GM23248 (cell line): Measurements from ENCODE around the gene TRPM7. TPM values are rescaled to one million over a fixed set of nuclear protein-coding genes. Genes with fewer than 3 reads are reported as not detected.
"Not testable (repeated sequence)": the region's sequence is repeated elsewhere in the genome, so short reads cannot be mapped to it uniquely, and the experiment has no call there.

Experiments used
- DNase-seq: peaks from one replicate; pipeline ENCODE4 v3.0.0-alpha.2; 2015
- H2AFZ ChIP-seq: fragments of 200-600 bp; sonication (generic); 2 replicates; pipeline ENCODE4 v1.6.1; 2016; ENCODE audit warnings: antibody characterized with exemption
- H3F3A ChIP-seq: fragments of 200-600 bp; sonication (generic); 2 replicates; pipeline ENCODE4 v1.6.1; 2016; ENCODE audit warnings: mild to moderate bottlenecking, antibody characterized with exemption, mixed run types; ENCODE audit not compliant: insufficient read depth
- H3K27ac ChIP-seq: fragments of 200-600 bp; sonication (generic); 2 replicates; pipeline ENCODE4 v1.5.1; 2016; ENCODE audit warnings: mild to moderate bottlenecking
- H3K27me3 ChIP-seq: fragments of 200-600 bp; sonication (generic); replicated peaks from 2 replicates; pipeline ENCODE4 v1.6.1; 2016; ENCODE audit warnings: mild to moderate bottlenecking; ENCODE audit not compliant: insufficient read depth
- H3K36me3 ChIP-seq: fragments of 200-600 bp; sonication (generic); 2 replicates; pipeline ENCODE4 v1.6.1; 2016; ENCODE audit warnings: low read depth, mild to moderate bottlenecking
- H3K4me1 ChIP-seq: fragments of 200-600 bp; sonication (generic); 2 replicates; pipeline ENCODE4 v1.6.1; 2016; ENCODE audit warnings: mild to moderate bottlenecking; ENCODE audit not compliant: insufficient read depth
- H3K4me2 ChIP-seq: fragments of 200-600 bp; sonication (generic); one replicate; pipeline ENCODE4 v1.6.1; 2016; ENCODE audit warnings: mild to moderate bottlenecking; ENCODE audit not compliant: unreplicated experiment
- H3K4me3 ChIP-seq: fragments of 200-600 bp; sonication (generic); 2 replicates; pipeline ENCODE4 v1.5.1; 2016; ENCODE audit warnings: mild to moderate bottlenecking
- H3K79me2 ChIP-seq: fragments of 200-600 bp; sonication (generic); 2 replicates; pipeline ENCODE4 v1.6.1; 2016; ENCODE audit warnings: mild to moderate bottlenecking; ENCODE audit not compliant: insufficient read depth
- H3K9ac ChIP-seq: fragments of 200-600 bp; sonication (generic); 2 replicates; pipeline ENCODE4 v1.6.1; 2016; ENCODE audit warnings: mild to moderate bottlenecking
- H3K9me2 ChIP-seq: fragments of 200-600 bp; sonication (generic); 2 replicates; pipeline ENCODE4 v1.6.1; 2016; ENCODE audit warnings: mixed run types, mild to moderate bottlenecking, moderate library complexity; ENCODE audit not compliant: insufficient read depth
- H3K9me3 ChIP-seq: fragments of 200-600 bp; sonication (generic); one replicate; pipeline ENCODE4 v1.6.1; 2017; ENCODE audit warnings: low read depth
- H4K20me1 ChIP-seq: fragments of 200-600 bp; sonication (generic); 2 replicates; pipeline ENCODE4 v1.6.0; 2016; ENCODE audit not compliant: insufficient read depth
- EZH2 ChIP-seq: fragments of 200-600 bp; sonication (generic); IDR thresholded peaks from 2 replicates; pipeline ENCODE4 v1.6.1; 2018; ENCODE audit warnings: antibody characterized with exemption, mild to moderate bottlenecking; ENCODE audit not compliant: insufficient read depth, poor library complexity, severe bottlenecking
- EZH2phosphoT487 ChIP-seq: fragments of 200-600 bp; sonication (generic); IDR thresholded peaks from 2 replicates; pipeline ENCODE4 v1.6.1; 2018; ENCODE audit warnings: antibody characterized with exemption, moderate library complexity, mild to moderate bottlenecking, low read depth; ENCODE audit not compliant: insufficient read depth
- WGBS, 2 experiments: methylation state at CpG; one replicate each; pipeline ENCODE4 v1.1.6; 2015 to 2017; ENCODE audit warnings: low lambda C conversion rate in 2 of 2, low coverage in 1 of 2; ENCODE audit errors: missing lambda C conversion rate in 2 of 2; 5-methylcytosine and 5-hydroxymethylcytosine counted together
- in situ Hi-C: fragments of 300-500 bp; cut with MboI; formaldehyde crosslinking; loops from 2 replicates; pipeline ENCODE4 v1.15.0; 2020
- polyA plus RNA-seq: library from polyadenylated mRNA; unstranded; fragments of >200 nt; fragmentation: Nextera tagmentation; extraction: Ambion mirVana; gene quantifications from 2 replicates; pipeline ENCODE4 v1.2.1, GENCODE V29; 2016
- total RNA-seq: library from RNA; depleted of rRNA; stranded (reverse); fragments of >200 nt; shearing (Covaris generic); gene quantifications from 2 replicates; pipeline ENCODE4 v1.2.3, GENCODE V29; 2014

TRPM7 gene
- total and polyA plus RNA-seq, 2 experiments from 2014 or later: 15.5 to 38.4 TPM

- in situ Hi-C loops: no loop called here
- peak; percentile 37 for DNase-seq
- no peaks in the 10 kb centered on the region for H4K20me1 ChIP-seq
- no peak overlapping the region for H3K9ac ChIP-seq
- no peak overlapping the region for H3K4me3 ChIP-seq
- no peaks in the 10 kb centered on the region for H3K9me2 ChIP-seq
- no peaks in the 10 kb centered on the region for H3K9me3 ChIP-seq
- peaks cover 9% of the 10 kb centered on the region; the same call in 1 of the 2 replicates for H3F3A ChIP-seq
- no peaks in the 10 kb centered on the region for H3K27me3 ChIP-seq
- WGBS, 2 experiments: 96 to 98% methylated on average over 1 of the region's 1 CpG
- H3K4me2 ChIP-seq: no peak overlapping the region
- no peaks in the 10 kb centered on the region for H3K79me2 ChIP-seq
- H3K36me3 ChIP-seq: peaks cover 15% of the 10 kb centered on the region; the same call in 1 of the 2 replicates
- H3K27ac ChIP-seq: no peak overlapping the region
- no peak overlapping the region for H2AFZ ChIP-seq
- no peak for TF ChIP-seq EZH2phosphoT487
- no peak for TF ChIP-seq EZH2
- H3K4me1 ChIP-seq: peaks cover 8% of the 10 kb centered on the region; the same call in 1 of the 2 replicates
Measured at GRCh38 chr15:50702762-50703334, 16.3 kb upstream of the TRPM7 start.

DNA sequence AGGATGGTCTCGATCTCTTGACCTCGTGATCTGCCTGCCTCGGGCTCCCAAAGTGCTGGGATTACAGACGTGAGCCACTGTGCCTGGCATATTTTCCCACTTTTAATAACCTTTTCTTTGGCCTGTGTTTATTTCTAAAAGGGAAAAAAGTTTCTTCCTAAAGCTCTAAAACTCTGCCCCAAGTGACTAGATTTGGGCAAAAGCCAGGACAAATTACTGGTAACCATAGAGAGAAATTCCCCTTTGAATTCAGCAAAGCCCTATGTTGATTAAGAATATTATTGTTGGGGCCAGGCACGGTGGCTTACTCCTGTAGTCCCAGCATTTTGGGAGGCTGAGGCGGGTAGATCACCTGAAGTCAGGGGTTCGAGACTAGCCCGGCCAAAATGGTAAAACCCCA is 11.5 kb upstream of the TRPM7 start:
- Histone ChIP-seq H3K27me3 (no peaks in the 10 kb centered on the region), H3K36me3 (no peaks in the 10 kb centered on the region), H3K4me1 (peaks cover 16% of the 10 kb centered on the region; the same call in 1 of the 2 replicates), H3K79me2 (no peaks in the 10 kb centered on the region), H3K9me2 (no peaks in the 10 kb centered on the region), H3K9me3 (no peaks in the 10 kb centered on the region), H3K9ac (no peak overlapping the region), H4K20me1 (no peaks in the 10 kb centered on the region), H3K27ac (no peak overlapping the region), H3K4me3 (no peak overlapping the region), H3K4me2 (no peak overlapping the region), H2AFZ (no peak overlapping the region), H3F3A (peaks cover 11% of the 10 kb centered on the region; the same call in 1 of the 2 replicates)
- peak; percentile 19 for DNase-seq
- in situ Hi-C loops: no loop called here
- TF ChIP-seq EZH2phosphoT487 (no peak), EZH2 (no peak)
- WGBS, 2 experiments: 79 to 85% methylated on average over 8 of the region's 8 CpGs

DNA sequence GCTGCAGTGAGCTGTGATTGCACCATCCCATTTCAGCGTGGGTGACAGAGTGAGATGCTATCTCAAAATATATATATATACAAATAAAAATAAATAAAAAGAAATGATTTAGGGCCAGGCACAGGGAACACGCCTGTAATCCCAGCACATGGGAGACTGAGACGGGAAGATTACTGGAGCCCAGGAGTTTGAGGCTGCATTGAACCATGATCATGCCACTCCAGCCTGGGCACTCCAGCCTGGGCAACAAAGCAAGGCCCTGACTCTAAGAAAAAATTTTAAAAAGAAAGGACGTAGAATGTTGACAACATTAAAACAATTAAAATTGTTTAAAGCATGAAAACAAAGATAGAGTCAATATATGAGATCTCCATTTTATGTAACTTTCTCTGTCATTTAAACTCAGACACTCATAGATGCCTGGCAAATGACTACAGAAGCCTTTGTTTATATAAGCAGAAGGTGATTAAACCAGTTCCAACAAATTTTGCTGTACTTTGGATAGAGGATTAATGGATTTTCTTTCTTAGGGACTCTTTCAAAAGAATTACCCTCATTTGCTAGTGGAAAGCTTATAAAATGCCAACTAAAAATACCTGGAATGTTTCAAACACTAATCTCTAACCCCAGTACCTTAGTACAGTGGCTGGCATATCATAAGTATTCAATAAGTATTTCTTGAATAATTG is 10.7 kb upstream of the TRPM7 start:
- H3K36me3 ChIP-seq: no peaks in the 10 kb centered on the region
- TF ChIP-seq EZH2phosphoT487 (no peak), EZH2 (no peak)
- no peaks in the 10 kb centered on the region for H3K79me2 ChIP-seq
- H3K9me3 ChIP-seq: no peaks in the 10 kb centered on the region
- no peak overlapping the region for H3K9ac ChIP-seq
- no peaks in the 10 kb centered on the region for H3K9me2 ChIP-seq
- H3F3A ChIP-seq: peaks cover 11% of the 10 kb centered on the region; the same call in 1 of the 2 replicates
- H3K4me3 ChIP-seq: no peak overlapping the region
- WGBS, 2 experiments: 95 to 98% methylated on average over 4 of the region's 4 CpGs
- in situ Hi-C loops: no loop called here
- H3K27me3 ChIP-seq: no peaks in the 10 kb centered on the region
- no peak overlapping the region for H3K4me2 ChIP-seq
- no peak overlapping the region for H3K27ac ChIP-seq
- H3K4me1 ChIP-seq: 0 out of 2 replicates have a peak, but pooled peaks cover 11% of the 10 kb centered on the region
- DNase-seq: peak; percentile 38
- H4K20me1 ChIP-seq: no peaks in the 10 kb centered on the region
- no peak overlapping the region for H2AFZ ChIP-seq

DNA sequence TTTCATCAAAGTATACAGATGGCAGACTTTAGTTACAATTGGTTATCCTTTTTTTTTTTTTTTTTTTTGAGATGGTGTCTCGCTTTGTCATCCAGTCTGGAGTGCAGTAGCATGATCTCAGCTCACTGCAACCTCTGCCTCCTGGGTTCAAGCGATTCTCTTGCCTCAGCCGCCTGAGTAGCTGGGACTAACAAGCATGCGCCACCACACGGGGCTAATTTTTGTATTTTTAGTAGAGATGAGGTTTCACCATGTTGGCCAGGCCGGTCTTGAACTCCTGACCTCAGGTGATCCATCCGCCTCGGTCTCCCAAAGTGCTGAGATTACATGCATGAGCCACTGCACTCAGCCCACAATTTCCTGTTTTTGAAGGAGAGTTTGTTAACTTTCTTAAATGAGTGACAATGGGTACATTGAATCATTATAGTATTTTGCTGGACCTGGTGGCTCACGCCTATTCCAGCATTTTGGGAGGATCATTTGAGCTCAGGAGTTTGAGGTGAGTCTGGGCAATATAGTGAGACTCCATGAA is 8.1 kb upstream of the TRPM7 start:
- H4K20me1 ChIP-seq, H3K4me2 ChIP-seq, H2AFZ ChIP-seq, H3K9ac ChIP-seq, H3K27ac ChIP-seq, H3K9me2 ChIP-seq, DNase-seq, H3K9me3 ChIP-seq, H3K79me2 ChIP-seq, H3K27me3 ChIP-seq, in situ Hi-C loops, H3K36me3 ChIP-seq, H3K4me3 ChIP-seq: not testable (repeated sequence)
- Histone ChIP-seq H3K4me1 (0 out of 2 replicates have a peak, but pooled peaks cover 11% of the 10 kb centered on the region), H3F3A (peaks cover 11% of the 10 kb centered on the region; the same call in 1 of the 2 replicates)
- WGBS, 2 experiments: 93 to 96% methylated on average over 9 of the region's 9 CpGs
